OCI-LY7 (cell line): ENCODE results near the gene TRIP13.

Experiments used
- EZH2phosphoT487 ChIP-seq: fragments of 200-600 bp; sonication (generic); IDR thresholded peaks from 2 replicates; pipeline ENCODE4 v1.6.1; 2018; ENCODE audit warnings: low read depth, borderline replicate concordance, mild to moderate bottlenecking, mixed run types, antibody characterized with exemption, low read length, moderate library complexity, mixed read lengths
- TF ChIP-seq, protein P1 (sequence below): fragments of 200-600 bp; sonication (generic); conservative IDR thresholded peaks from 2 replicates; pipeline ENCODE4 v1.5.1; 2014; ENCODE audit warnings: mild to moderate bottlenecking, antibody characterized with exemption, low read length, moderate library complexity, mixed read lengths

DNA sequence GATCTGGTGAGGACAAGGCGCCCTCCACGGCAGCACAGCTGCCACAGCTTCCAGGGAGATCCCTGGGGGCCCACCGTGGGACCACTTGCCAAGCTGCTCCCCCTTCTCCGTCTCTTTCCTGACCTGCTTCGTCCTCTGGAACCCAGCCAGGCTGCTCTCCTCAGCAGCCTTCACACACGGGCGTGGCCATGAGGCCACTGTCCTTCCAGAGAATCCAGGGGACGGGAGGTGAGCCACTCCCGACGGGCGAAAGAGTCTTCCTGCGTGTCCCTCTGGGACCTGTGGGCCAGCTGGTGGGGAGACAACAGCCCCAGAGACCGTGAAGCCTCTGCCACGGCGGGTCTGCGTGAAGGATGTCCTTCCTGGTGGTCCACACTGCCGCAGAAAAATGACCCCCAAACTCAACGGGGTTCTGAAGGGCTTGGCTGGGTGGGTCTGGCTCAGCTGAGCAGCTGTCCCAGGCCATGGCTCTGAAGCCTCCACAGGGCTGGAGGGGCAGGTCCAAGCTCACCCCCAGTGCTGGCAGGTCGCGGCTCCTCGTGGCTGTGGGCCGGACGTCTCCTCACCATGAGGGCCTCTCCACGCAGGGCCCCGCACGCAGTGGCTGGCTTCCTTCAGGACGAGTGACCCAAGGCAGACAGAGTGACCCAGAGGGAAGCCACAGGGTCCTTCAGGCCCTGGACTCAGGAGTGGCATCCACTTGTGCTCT is 68.5 kb downstream of the TRIP13 start:
- TF ChIP-seq, protein P1, sequence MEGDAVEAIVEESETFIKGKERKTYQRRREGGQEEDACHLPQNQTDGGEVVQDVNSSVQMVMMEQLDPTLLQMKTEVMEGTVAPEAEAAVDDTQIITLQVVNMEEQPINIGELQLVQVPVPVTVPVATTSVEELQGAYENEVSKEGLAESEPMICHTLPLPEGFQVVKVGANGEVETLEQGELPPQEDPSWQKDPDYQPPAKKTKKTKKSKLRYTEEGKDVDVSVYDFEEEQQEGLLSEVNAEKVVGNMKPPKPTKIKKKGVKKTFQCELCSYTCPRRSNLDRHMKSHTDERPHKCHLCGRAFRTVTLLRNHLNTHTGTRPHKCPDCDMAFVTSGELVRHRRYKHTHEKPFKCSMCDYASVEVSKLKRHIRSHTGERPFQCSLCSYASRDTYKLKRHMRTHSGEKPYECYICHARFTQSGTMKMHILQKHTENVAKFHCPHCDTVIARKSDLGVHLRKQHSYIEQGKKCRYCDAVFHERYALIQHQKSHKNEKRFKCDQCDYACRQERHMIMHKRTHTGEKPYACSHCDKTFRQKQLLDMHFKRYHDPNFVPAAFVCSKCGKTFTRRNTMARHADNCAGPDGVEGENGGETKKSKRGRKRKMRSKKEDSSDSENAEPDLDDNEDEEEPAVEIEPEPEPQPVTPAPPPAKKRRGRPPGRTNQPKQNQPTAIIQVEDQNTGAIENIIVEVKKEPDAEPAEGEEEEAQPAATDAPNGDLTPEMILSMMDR: no peak
- no peak for TF ChIP-seq EZH2phosphoT487
